Ishikawa (cell line): ENCODE data around the gene SRY.

ENCODE experiments used
- CREB1 ChIP-seq: IDR thresholded peaks from 2 replicates; pipeline ENCODE4 v1.6.1; 2012; ENCODE audit warnings: low read depth
- EGR1 ChIP-seq: IDR thresholded peaks from 2 replicates; pipeline ENCODE4 v1.6.1; 2012
- EP300 ChIP-seq: IDR thresholded peaks from 2 replicates; pipeline ENCODE4 v1.6.1; 2012; ENCODE audit warnings: borderline replicate concordance
- NFIC ChIP-seq: IDR thresholded peaks from 2 replicates; pipeline ENCODE4 v1.6.1; 2012
- RAD21 ChIP-seq: IDR thresholded peaks from 2 replicates; pipeline ENCODE4 v1.6.1; 2012; ENCODE audit warnings: low read depth
- TAF1 ChIP-seq: IDR thresholded peaks from 2 replicates; pipeline ENCODE4 v1.6.1; 2012; ENCODE audit warnings: low read depth, mild to moderate bottlenecking
- TCF12 ChIP-seq: IDR thresholded peaks from 2 replicates; pipeline ENCODE4 v1.6.1; 2012; ENCODE audit warnings: low read depth
- TF ChIP-seq, protein P1 (sequence below): IDR thresholded peaks from 2 replicates; pipeline ENCODE4 v1.6.1; 2012
- TF ChIP-seq, protein P2 (sequence below): IDR thresholded peaks from 2 replicates; pipeline ENCODE4 v1.6.1; 2012; ENCODE audit warnings: low read depth, mild to moderate bottlenecking
- TF ChIP-seq, protein P3 (sequence below): IDR thresholded peaks from 2 replicates; pipeline ENCODE4 v1.6.1; 2012

DNA sequence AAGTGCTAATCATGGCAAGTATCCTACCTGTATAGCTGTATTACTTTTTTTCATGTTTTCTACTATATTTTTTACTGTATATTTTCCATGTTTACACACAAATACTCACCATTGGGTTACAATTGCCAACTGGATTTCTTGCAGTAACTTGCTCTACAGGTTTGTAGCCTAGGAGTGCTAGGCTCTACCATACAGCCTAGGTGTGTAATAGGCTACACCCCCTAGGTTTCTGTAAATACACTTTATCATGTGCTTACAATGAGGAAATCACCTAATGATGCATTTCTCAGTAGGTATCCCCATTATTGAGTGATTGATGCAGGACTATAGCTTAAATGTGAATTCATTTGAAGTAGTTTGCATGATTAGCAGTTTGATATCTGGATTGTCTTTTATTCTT, 10.5 kb upstream of the SRY start:
- TF ChIP-seq TAF1, result no peak
- no peak for TF ChIP-seq EP300
- no peak for TF ChIP-seq EGR1
- no peak for TF ChIP-seq TCF12
- TF ChIP-seq, protein P1, sequence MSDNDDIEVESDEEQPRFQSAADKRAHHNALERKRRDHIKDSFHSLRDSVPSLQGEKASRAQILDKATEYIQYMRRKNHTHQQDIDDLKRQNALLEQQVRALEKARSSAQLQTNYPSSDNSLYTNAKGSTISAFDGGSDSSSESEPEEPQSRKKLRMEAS, result no peak
- TF ChIP-seq, protein P2, sequence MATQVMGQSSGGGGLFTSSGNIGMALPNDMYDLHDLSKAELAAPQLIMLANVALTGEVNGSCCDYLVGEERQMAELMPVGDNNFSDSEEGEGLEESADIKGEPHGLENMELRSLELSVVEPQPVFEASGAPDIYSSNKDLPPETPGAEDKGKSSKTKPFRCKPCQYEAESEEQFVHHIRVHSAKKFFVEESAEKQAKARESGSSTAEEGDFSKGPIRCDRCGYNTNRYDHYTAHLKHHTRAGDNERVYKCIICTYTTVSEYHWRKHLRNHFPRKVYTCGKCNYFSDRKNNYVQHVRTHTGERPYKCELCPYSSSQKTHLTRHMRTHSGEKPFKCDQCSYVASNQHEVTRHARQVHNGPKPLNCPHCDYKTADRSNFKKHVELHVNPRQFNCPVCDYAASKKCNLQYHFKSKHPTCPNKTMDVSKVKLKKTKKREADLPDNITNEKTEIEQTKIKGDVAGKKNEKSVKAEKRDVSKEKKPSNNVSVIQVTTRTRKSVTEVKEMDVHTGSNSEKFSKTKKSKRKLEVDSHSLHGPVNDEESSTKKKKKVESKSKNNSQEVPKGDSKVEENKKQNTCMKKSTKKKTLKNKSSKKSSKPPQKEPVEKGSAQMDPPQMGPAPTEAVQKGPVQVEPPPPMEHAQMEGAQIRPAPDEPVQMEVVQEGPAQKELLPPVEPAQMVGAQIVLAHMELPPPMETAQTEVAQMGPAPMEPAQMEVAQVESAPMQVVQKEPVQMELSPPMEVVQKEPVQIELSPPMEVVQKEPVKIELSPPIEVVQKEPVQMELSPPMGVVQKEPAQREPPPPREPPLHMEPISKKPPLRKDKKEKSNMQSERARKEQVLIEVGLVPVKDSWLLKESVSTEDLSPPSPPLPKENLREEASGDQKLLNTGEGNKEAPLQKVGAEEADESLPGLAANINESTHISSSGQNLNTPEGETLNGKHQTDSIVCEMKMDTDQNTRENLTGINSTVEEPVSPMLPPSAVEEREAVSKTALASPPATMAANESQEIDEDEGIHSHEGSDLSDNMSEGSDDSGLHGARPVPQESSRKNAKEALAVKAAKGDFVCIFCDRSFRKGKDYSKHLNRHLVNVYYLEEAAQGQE, result no peak
- TF ChIP-seq, protein P3, sequence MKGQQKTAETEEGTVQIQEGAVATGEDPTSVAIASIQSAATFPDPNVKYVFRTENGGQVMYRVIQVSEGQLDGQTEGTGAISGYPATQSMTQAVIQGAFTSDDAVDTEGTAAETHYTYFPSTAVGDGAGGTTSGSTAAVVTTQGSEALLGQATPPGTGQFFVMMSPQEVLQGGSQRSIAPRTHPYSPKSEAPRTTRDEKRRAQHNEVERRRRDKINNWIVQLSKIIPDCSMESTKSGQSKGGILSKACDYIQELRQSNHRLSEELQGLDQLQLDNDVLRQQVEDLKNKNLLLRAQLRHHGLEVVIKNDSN, result no peak
- no peak for TF ChIP-seq RAD21
- TF ChIP-seq CREB1, result no peak
- no peak for TF ChIP-seq NFIC
